Stimulated activated CD8-positive, alpha-beta memory T cell treated with anti-CD3 and anti-CD28 coated beads, Interleukin-15, amount 100 ng/mL, for 48 hours (primary cell): ENCODE data around the gene ARHGEF3.
"Not testable (repeated sequence)": the region's sequence is repeated elsewhere in the genome, so short reads cannot be mapped to it uniquely, and the experiment has no call there.

ENCODE experiments used
- DNase-seq, 2 donors: peaks; one replicate each; pipeline ENCODE4 v3.0.0-alpha.2; 2020; ENCODE audit warnings: low read depth in 2 of 2

ARHGEF3 gene

DNA sequence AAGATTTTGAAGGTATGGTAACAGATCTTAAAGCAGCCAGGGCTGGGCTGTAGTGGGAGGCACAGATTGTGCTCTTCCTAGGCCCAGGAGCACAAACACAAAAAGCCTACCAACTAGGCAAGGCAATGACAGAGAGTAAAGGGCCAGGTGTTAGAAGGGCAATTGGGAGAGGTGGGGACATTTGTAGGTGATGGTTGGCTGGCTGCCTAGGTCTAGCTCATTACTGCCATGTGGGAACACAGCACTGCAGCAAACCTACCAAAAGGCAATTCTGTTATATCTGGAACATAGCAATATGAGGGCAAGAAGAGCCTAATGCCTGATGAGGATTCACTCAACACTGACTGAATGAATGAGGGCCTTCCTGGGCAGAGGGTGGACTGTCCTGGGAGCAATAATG, 30.4 kb downstream of the ARHGEF3 start:
- no peak for DNase-seq

DNA sequence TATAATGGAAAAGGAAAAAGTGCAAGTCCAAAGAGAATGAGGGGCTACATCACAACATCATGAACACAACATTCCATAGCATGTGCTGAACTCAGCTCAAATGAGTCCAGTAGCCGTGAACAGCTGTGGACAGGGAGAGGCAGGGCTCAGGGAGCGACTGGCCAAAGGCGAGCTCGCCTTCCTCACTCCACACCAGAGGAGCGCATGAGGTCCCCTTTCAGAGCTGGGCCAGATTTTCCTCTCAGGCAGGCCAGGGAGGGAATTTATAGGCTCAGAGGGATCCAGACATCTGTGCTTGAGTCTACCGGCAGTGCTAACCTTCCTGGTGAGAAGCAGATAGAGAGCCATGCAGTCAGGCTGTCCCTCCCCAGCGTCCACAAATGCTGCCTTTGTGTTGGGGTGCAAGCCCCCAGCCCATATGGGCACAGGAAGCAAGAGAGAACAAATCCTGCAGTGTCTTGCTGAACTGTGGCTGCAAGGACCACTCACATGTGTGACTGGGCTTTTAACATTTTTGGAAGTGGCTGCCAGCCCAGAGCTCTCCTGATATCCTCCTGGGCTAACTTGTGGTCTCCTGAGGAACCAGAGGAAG, 32.5 kb downstream of the ARHGEF3 start:
- DNase-seq, result no peak

GRCh38 chr3:56764904-56765547, 36.7 kb downstream of the ARHGEF3 start:
- no peak for DNase-seq

DNA sequence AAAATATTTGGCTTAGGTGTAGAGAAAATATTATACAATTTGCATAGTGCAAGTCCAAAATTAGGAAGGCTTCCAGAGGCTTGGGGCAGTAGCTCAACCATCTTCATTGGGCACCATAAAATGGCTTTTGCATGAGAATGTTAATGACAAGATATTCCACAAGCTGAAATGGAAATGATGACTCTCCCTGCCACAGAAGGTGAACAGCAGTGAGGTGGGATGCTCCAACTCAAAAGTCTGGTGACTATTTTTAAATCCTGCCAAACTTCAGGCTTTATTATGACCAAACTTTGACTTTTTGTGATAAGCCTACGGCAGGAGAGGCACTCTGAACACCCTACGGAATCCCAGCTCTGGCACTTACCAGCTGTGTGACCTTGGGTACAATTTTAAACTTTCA, 37.6 kb downstream of the ARHGEF3 start:
- no peak for DNase-seq

- DNase-seq, result no peak
These were observed 38.5 kb downstream of the ARHGEF3 start for GRCh38 chr3:56763233-56763632.

- no peak for DNase-seq
These were observed 39.0 kb downstream of the ARHGEF3 start for GRCh38 chr3:56762718-56763117.

GRCh38 chr3:56761887-56762651, 39.7 kb downstream of the ARHGEF3 start:
- no peak for DNase-seq

- no peak for DNase-seq
These were observed 40.7 kb downstream of the ARHGEF3 start for GRCh38 chr3:56761023-56761422.

DNA sequence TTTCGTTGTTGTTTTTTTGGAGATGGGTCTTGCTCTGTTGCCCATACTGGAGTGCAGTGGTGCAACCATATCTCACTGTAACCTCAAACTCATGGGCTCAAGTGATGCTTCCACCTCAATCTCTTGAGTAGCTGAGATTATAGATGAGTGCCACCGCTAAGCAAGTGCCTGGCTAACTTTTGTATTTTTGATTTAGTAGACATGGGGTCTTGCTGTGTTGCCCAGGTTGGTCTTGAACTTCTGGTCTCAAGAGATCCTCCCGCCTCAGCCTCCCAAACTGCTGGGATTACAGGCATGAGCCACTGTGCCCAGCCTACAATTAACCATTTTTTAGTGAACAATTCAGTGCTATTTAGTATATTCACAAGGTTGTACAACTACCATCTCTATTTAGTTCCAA, 42.2 kb downstream of the ARHGEF3 start:
- no peak for DNase-seq

DNA sequence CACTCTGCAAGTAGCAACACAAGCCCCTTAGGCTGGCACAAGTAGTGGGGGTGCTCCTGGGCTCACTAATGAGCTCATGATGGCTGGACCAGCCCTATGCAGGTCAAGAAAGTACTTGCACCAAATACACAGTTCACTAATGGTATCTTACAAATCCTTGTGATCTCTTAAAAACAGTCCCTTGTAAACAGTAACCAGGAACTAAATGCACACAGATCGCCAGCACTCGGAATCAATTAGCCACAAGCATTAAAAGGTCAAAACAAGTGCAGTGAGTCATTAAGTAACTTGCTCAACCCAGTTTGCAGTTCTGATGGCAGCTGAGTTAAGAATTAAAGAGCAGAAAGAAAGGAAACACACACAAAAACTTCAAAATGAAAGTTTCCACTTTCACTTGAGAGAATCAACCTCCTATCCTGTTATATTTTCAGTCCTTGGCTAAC, 43.2 kb downstream of the ARHGEF3 start:
- DNase-seq, result peak; percentile 9 to 27

DNA sequence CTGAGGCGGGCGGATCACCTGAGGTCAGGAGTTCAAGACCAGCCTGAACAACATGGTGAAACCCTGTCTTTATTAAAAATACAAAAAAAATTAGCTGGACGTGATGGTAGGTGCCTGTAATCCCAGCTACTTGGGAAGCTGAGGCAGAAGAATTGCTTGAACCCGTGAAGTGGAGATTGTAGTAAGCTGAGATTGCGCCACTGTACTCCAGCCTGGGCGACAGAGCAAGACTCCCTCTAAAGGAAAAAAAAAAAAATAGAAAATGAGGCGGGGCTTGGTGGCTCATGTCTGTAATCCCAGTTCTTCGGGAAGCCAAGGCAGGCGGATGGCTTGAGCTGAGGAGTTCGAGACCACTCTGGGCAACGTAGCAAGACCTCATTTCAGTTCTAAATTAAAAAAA, 43.7 kb downstream of the ARHGEF3 start:
- not testable (repeated sequence) for DNase-seq

- DNase-seq, result no peak
These were observed 46.9 kb downstream of the ARHGEF3 start for GRCh38 chr3:56754741-56755417.

DNA sequence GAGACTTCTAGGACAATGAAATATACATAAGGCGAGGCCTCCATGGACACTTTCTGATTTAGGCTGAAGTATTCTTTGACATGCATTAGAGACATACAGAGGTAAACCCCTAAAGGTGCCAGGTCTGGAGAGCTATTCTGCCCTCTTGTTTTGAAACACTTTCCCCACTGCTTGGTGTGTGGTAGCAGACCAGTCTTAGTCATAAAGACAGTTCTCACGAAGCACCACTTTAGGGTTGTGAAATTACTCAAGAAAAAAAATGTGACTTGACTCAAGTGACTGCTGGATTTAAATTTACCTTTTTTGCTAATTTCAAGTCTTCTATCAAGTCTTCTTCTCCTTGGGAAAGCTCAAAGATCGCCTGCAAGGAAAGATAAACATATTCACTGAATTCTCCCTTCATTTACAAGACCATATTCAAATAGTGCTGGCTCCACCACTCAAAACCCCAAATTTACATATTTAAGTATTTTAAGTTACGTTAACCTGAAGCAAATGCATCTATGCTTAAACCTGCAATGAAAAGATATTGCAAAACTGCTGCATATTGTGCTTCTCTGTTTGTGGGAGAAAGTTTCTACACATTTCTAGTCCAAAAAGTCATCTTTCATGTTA, 48.4 kb downstream of the ARHGEF3 start:
- DNase-seq, result peak in 1 of 2 donors; percentile 30

- no peak for DNase-seq
These were observed 50.6 kb downstream of the ARHGEF3 start for GRCh38 chr3:56751056-56751707.

DNA sequence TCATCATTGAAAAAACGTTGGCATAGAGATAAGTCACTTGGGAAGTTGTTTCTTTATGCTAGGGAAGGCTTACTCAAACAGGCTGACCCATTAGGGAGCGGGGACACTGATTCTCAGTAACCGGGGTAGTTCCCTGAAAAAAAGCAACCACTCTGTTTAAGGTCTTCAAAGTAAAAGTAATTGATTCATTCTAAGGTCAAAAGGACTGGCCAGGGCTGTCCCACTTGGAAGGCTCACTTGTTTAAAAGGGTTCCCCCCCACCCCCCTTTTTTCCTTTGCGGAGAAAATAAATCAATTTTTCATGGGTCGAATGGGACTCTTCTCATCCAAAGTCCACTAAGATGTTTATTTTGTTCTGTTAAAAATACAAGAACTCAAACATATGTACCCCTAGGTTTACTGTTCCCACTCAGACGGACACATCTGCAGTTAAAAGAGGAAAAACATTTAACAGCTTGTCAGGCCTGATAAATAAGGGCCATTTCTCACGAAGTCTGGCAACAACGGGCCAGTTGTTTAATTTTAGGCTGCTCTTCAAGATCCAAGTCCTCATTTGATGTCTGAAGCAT, 53.0 kb downstream of the ARHGEF3 start:
- DNase-seq, result no peak

- no peak for DNase-seq
These were observed 54.6 kb downstream of the ARHGEF3 start for GRCh38 chr3:56747150-56747549.

DNA sequence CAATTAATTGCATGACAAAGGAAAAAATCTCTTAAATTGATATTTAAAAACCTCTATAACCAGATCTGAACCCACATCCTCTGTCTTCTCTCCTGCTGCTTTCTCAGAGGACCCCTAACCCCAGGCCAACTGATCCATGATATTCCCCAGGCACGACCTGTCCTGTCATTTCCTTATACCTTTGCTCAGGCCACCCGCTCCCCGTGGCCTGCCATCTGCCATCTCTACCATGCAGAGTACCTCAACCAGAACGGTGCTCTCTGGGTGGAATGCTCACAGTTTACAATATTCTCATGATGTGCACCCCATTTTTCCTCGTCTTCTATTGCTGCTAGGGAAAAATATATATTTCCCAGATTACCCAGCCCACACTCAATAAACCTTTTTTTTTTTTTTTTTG, 57.7 kb downstream of the ARHGEF3 start:
- no peak for DNase-seq

DNA sequence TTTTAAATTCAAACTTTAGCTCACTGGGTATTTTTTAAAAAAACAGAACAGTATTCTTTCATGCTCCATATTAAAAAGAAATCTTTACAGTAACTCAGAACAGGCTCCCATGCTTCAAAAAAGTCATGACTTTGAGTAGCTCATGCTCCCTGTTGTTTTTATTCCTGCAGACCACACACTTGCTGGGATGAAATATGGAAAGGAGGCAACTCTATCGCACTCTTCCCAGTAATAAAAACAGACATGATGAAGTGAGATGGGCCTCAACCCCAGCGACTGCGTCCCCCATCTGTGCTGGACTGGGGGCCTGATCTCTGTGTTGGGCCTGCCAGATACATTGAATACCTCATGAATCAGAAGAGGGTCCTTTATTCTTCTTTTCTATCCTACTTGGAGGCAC, 58.9 kb downstream of the ARHGEF3 start:
- DNase-seq, result no peak

DNA sequence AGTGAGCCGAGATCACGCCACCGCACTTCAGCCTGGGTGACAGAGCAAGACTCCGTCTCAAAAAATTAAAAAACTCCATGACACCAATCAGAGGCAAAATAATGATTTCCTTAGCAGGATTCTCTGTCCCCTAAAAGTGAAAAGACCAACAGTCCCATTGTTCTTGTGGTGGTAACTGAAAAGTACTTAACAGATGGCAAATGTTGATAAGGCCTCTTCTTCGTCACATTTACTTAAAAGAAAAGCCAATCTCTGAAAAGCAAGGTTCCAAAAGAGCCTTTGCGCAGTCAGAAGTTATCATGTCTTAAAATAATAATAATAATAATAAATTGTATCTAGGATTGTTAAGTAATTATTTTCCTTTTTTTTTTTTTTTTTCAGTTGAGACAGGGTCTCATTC, 62.7 kb downstream of the ARHGEF3 start:
- no peak for DNase-seq

GRCh38 chr3:56737006-56737405, 64.7 kb downstream of the ARHGEF3 start:
- no peak for DNase-seq

DNA sequence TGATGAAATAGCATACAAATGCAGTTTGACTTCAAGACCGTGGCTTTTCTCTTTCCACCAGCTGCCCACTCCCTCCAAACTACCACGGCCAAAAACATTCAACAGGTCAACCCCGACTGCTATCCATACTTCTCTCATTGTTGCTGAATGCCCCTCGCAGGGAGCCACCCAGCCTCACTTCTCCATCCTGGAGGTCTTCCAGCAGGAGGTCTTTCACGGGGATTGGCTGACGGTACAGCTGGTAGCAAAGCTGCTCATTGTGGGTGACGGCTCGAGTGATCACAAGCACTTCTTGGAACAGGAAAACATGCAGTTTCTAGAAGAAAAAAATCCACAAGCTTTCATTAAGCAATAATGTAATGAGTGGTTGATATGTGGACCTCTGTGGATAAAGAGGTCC, 69.6 kb downstream of the ARHGEF3 start:
- no peak for DNase-seq
